ENCODE results near the gene TSPEAR. TPM values are rescaled to one million over a fixed set of nuclear protein-coding genes. Genes with fewer than 3 reads are reported as not detected.

The TSPEAR gene
- polyA plus RNA-seq, 1 experiment: not detected

- CTCF ChIA-PET: no interaction called here
Observed at GRCh38 chr21:44626673-44627143, 84.7 kb downstream of the TSPEAR start, which contains the start of gene KRTAP10-9. Gene KRTAP10-9, plus strand, starts transcription at chr21:44627093. Its CDS starts 79 bp downstream, at chr21:44627172.

GRCh38 chr21:44626262-44626661 is 85.1 kb downstream of the TSPEAR start:
- Histone ChIP-seq H3K4me3 (ENCODE audit: low read depth, low read length) (no peak overlapping the region), H3K36me3 (ENCODE audit: control insufficient read depth, insufficient read depth, low read length) (no peaks in the 10 kb centered on the region), H3K27me3 (ENCODE audit: control insufficient read depth, insufficient read depth, low read length) (no peaks in the 10 kb centered on the region)
- no peak for DNase-seq (ENCODE audit: low read depth)
- ChIA-PET POLR2A (no interaction called here), CTCF (no interaction called here)
- no peak for TF ChIP-seq CTCF (IDR thresholded peaks at IDR 0.05; ENCODE audit: insufficient read depth, low read depth, low read length)

More at GRCh38 chr21:44626673-44627143, 84.7 kb downstream of the TSPEAR start, which contains the start of gene KRTAP10-9:
- TF ChIP-seq CTCF (IDR thresholded peaks at IDR 0.05; ENCODE audit: insufficient read depth, low read depth, low read length): no peak
- Histone ChIP-seq H3K36me3 (ENCODE audit: control insufficient read depth, insufficient read depth, low read length) (no peaks in the 10 kb centered on the region), H3K27me3 (ENCODE audit: control insufficient read depth, insufficient read depth, low read length) (no peaks in the 10 kb centered on the region), H3K4me3 (ENCODE audit: low read depth, low read length) (no peak within 1 kb of the TSS)
- no peak for DNase-seq (ENCODE audit: low read depth)
- POLR2A ChIA-PET: no interaction called here

- DNase-seq (ENCODE audit: low read depth): no peak
- H3K27me3 ChIP-seq (ENCODE audit: control insufficient read depth, insufficient read depth, low read length): no peaks in the 10 kb centered on the region
- CTCF ChIA-PET: no interaction called here
- TF ChIP-seq CTCF (IDR thresholded peaks at IDR 0.05; ENCODE audit: insufficient read depth, low read depth, low read length): no peak
- no peak overlapping the region for H3K4me3 ChIP-seq (ENCODE audit: low read depth, low read length)
- POLR2A ChIA-PET: no interaction called here
- H3K36me3 ChIP-seq (ENCODE audit: control insufficient read depth, insufficient read depth, low read length): no peaks in the 10 kb centered on the region
Observed at GRCh38 chr21:44625756-44626155, 85.6 kb downstream of the TSPEAR start.

- Histone ChIP-seq H3K4me3 (ENCODE audit: low read depth, low read length) (no peak overlapping the region), H3K27me3 (ENCODE audit: control insufficient read depth, insufficient read depth, low read length) (no peaks in the 10 kb centered on the region), H3K36me3 (ENCODE audit: control insufficient read depth, insufficient read depth, low read length) (no peaks in the 10 kb centered on the region)
- POLR2A ChIA-PET: no interaction called here
- no peak for DNase-seq (ENCODE audit: low read depth)
- CTCF ChIA-PET: no interaction called here
- no peak for TF ChIP-seq CTCF (IDR thresholded peaks at IDR 0.05; ENCODE audit: insufficient read depth, low read depth, low read length)
Observed at GRCh38 chr21:44623575-44623974, 87.8 kb downstream of the TSPEAR start.

- ChIA-PET CTCF (no interaction called here), POLR2A (no interaction called here)
- Histone ChIP-seq H3K27me3 (ENCODE audit: control insufficient read depth, insufficient read depth, low read length) (no peaks in the 10 kb centered on the region), H3K4me3 (ENCODE audit: low read depth, low read length) (no peak overlapping the region), H3K36me3 (ENCODE audit: control insufficient read depth, insufficient read depth, low read length) (no peaks in the 10 kb centered on the region)
- DNase-seq (ENCODE audit: low read depth): no peak
- TF ChIP-seq CTCF (IDR thresholded peaks at IDR 0.05; ENCODE audit: insufficient read depth, low read depth, low read length): no peak
Observed at GRCh38 chr21:44619886-44620285, 91.5 kb downstream of the TSPEAR start.

Measured in BJ (cell line).